Transverse colon (tissue), 4 donors: Measurements from ENCODE around the gene PPM1N. TPM values are rescaled to one million over a fixed set of nuclear protein-coding genes. Genes with fewer than 3 reads are reported as not detected.

Experiments used
- DNase-seq: peaks from one replicate; pipeline ENCODE4 v3.0.0-alpha.2; 2019
- H3K27ac ChIP-seq, 4 donors: fragments of 200-600 bp; sonication (generic); 2 replicates each; pipeline ENCODE4 v1.5.1; 2016 to 2018; ENCODE audit warnings: inconsistent platforms in 4 of 4
- H3K27me3 ChIP-seq: fragments of 200-600 bp; sonication (generic); 2 replicates; pipeline ENCODE4 v1.5.1; 2017; ENCODE audit warnings: inconsistent platforms
- H3K36me3 ChIP-seq, 4 donors: fragments of 200-600 bp; sonication (generic); 2 replicates each; pipeline ENCODE4 v1.5.1; 2017 to 2019; ENCODE audit warnings: inconsistent platforms in 4 of 4
- H3K4me1 ChIP-seq, 4 donors: fragments of 200-600 bp; sonication (generic); 2 replicates each; pipeline ENCODE4 v1.5.1; 2017 to 2020; ENCODE audit warnings: inconsistent platforms in 4 of 4
- H3K4me3 ChIP-seq, 4 donors: fragments of 200-600 bp; sonication (generic); 1 replicate in 1 of 4; 2 replicates in 3 of 4; pipeline versions ENCODE4 v1.5.1 to v1.6.1; 2017 to 2019; ENCODE audit warnings: inconsistent platforms in 4 of 4
- H3K9me3 ChIP-seq, 2 donors: fragments of 200-600 bp; sonication (generic); 2 replicates each; pipeline ENCODE4 v1.5.1; 2017 to 2019; ENCODE audit warnings: inconsistent platforms in 2 of 2
- CTCF ChIP-seq, 5 experiments: fragments of 200-600 bp in 3 of 5; fragments of 450-650 bp in 2 of 5; sonication (generic) in 3 of 5; IDR thresholded peaks; 1 replicate in 2 of 5; 2 replicates in 3 of 5; pipeline ENCODE4 v1.5.1; 2016 to 2017; ENCODE audit warnings: antibody characterized with exemption in 5 of 5, inconsistent platforms in 3 of 5, mild to moderate bottlenecking in 2 of 5, moderate library complexity in 1 of 5
- EP300 ChIP-seq: sonication (generic); formaldehyde crosslinking; IDR thresholded peaks from one replicate; pipeline ENCODE4 v1.6.1; 2017; ENCODE audit warnings: antibody characterized with exemption, low read depth
- POLR2A ChIP-seq: fragments of 450-650 bp; IDR thresholded peaks from one replicate; pipeline ENCODE4 v1.6.1; 2016; ENCODE audit warnings: antibody characterized with exemption, mild to moderate bottlenecking, moderate library complexity
- POLR2AphosphoS5 ChIP-seq, 3 donors: sonication (generic); formaldehyde crosslinking; IDR thresholded peaks; one replicate each; pipeline ENCODE4 v1.6.1; 2016; ENCODE audit warnings: antibody characterized with exemption in 3 of 3
- WGBS, 2 donors: methylation state at CpG; one replicate each; pipeline ENCODE4 v1.1.5; 2018; ENCODE audit warnings: low coverage in 1 of 2; 5-methylcytosine and 5-hydroxymethylcytosine counted together
- in situ Hi-C, 4 donors: fragments of 200-750 bp; cut with MboI; loops; one replicate each; pipeline versions ENCODE4 v1.15.0 to v1.15.1; 2017; ENCODE audit warnings: low sequenced_read_pairs in 3 of 4, low pct_ligation_motif_present in 1 of 4, low pct_unique_long_range_greater_than_20kb in 1 of 4
- intact Hi-C: fragments of 100-400 bp; cut with DNase I; formaldehyde crosslinking; loops from one replicate; pipeline ENCODE4 v1.15.1; 2023; ENCODE audit warnings: low total_unique reads
- total RNA-seq, 4 donors: library from RNA; depleted of rRNA; stranded (reverse); fragments of >200 nt; gene quantifications; one replicate each; pipeline ENCODE4 v1.1.0, GENCODE V29; 2016

The PPM1N gene
- total RNA-seq, 4 donors from 2014 or later, result 1.00 to 4.3 (median 1.4) TPM; not detected in 1

- 2% methylated on average over 28 of the region's 28 CpGs; no CpG with 5 or more reads in 1 of the 2 donors for WGBS, 2 donors
- intact Hi-C loops, result no loop called here
- no peaks in the 10 kb centered on the region for H3K36me3 ChIP-seq
- peaks cover 28 to 63% (median 44%) of the 10 kb centered on the region in 4 donors for H3K4me1 ChIP-seq
- H3K9me3 ChIP-seq, result no peaks in the 10 kb centered on the region
- H3K4me3 ChIP-seq, result peak overlapping the region; percentile 44 to 66 (median 57)
- DNase-seq, result peak; percentile 54
- H3K27ac ChIP-seq, result peak overlapping the region; percentile 80 to 91 (median 88)
- TF ChIP-seq POLR2A (peak; percentile 50), EP300 (no peak), POLR2AphosphoS5 (IDR thresholded peaks at IDR 0.05) (peak in 1 of 3 donors; percentile 22)
- no peaks in the 10 kb centered on the region for H3K27me3 ChIP-seq
- in situ Hi-C loops, result no loop called here
Measured at GRCh38 chr19:45451131-45451849, 47.0 kb upstream of the PPM1N start.

- intact Hi-C loops (no loop called here), in situ Hi-C loops (no loop called here)
- Histone ChIP-seq H3K4me1 (peaks cover 30 to 60% (median 44%) of the 10 kb centered on the region in 4 donors), H3K4me3 (no peak overlapping the region), H3K9me3 (no peaks in the 10 kb centered on the region), H3K27me3 (no peaks in the 10 kb centered on the region), H3K27ac (peak overlapping the region; percentile 80 to 91 (median 88)), H3K36me3 (no peaks in the 10 kb centered on the region)
- WGBS, 2 donors, result 68 to 79% methylated on average over 3 to 12 of the region's 12 CpGs
- no peak for TF ChIP-seq CTCF (IDR thresholded peaks at IDR 0.05)
- no peak for TF ChIP-seq EP300
- TF ChIP-seq POLR2AphosphoS5 (IDR thresholded peaks at IDR 0.05), result no peak
- no peak for TF ChIP-seq POLR2A
- DNase-seq, result no peak
Measured at GRCh38 chr19:45451850-45452387, 46.3 kb upstream of the PPM1N start.

DNA sequence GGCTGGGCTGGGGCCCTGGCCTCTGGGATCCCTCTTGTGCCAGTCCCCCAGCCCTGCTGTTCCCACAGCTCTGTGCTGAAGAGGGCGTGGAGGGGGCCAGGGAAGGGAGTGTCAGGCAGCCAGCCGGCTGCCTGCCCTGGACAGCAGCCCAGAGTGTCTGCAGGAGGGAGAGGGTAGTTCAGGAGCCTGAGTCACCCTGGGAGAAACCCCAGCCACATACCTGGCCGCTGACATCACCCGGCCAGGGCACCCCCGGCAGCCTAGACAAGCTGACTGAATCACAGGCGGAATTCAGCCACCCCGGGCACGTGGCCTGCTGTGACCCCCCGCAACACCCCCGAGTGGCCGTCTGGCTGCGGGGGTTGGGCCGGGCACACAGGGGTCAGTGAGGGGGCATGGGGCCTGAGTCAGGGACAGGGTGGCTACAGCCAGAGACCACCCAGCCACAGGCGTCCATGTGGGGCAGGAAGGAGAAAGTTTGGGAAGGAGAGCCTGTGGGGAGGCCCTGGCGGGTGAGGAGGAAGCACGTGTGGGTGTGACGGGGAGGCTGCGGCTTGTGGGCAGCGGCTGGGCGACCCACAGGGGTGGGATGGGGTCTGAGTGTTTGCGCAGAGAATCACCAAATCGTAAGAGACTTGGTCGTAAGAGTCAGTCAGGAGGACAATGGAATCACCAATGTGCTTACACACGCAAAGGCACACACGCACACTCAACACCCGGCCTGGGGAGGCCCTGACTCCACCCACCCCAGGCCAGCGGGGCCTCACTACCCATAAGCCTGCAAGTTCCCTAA lies 42.3 kb upstream of the PPM1N start:
- no peaks in the 10 kb centered on the region for H3K36me3 ChIP-seq
- peak overlapping the region in 1 of 4 donors; percentile 2 for H3K4me3 ChIP-seq
- no peaks in the 10 kb centered on the region for H3K27me3 ChIP-seq
- TF ChIP-seq POLR2A, result peak; percentile 52
- peak; percentile 83 for TF ChIP-seq EP300
- peak; percentile 72 to 85 (median 83) for TF ChIP-seq POLR2AphosphoS5 (IDR thresholded peaks at IDR 0.05)
- TF ChIP-seq CTCF (IDR thresholded peaks at IDR 0.05), result peak in 2 of 5 experiments; percentile 26 to 28
- in situ Hi-C loops, result no loop called here
- WGBS, 2 donors, result 0 to 16% methylated on average over 3 to 18 of the region's 27 CpGs
- H3K4me1 ChIP-seq, result peaks cover 17 to 27% (median 22%) of the 10 kb centered on the region in 4 donors
- H3K9me3 ChIP-seq, result no peaks in the 10 kb centered on the region
- peak overlapping the region; percentile 83 to 85 (median 84) for H3K27ac ChIP-seq
- peak; percentile 94 for DNase-seq
- intact Hi-C loops, result no loop called here

GRCh38 chr19:45456500-45456815 lies 41.8 kb upstream of the PPM1N start:
- TF ChIP-seq POLR2A, result no peak
- in situ Hi-C loops (no loop called here), intact Hi-C loops (no loop called here)
- Histone ChIP-seq H3K27ac (peak overlapping the region; percentile 83 to 85 (median 84)), H3K9me3 (no peaks in the 10 kb centered on the region), H3K4me3 (no peak overlapping the region), H3K36me3 (no peaks in the 10 kb centered on the region), H3K27me3 (no peaks in the 10 kb centered on the region), H3K4me1 (peaks cover 17 to 26% (median 20%) of the 10 kb centered on the region in 4 donors)
- no peak for DNase-seq
- WGBS, 2 donors, result 55% methylated on average over 2 of the region's 2 CpGs; no CpG with 5 or more reads in 1 of the 2 donors

DNA sequence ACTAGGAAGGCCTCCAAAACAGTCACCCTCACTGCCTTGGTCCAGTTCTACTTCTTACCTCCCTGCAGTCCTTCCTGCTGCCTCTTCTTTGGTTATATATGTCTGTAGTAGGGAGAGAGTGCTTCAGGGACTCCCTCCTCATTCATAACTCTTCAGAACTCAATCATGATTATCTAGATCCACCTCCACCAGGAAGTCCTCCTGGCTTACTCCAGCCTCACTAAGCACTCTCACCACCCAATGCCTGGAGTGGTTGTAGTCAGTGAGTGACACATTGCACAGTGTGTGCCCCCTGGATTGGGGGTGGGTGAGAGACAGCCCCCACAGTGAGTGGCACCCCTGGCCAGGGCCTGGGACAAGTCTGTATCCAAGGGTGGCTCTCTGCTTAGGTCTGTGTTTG lies 40.5 kb upstream of the PPM1N start:
- peaks cover 17 to 21% (median 19%) of the 10 kb centered on the region in 4 donors for H3K4me1 ChIP-seq
- in situ Hi-C loops (no loop called here), intact Hi-C loops (no loop called here)
- H3K27ac ChIP-seq, result no peak overlapping the region
- H3K36me3 ChIP-seq, result no peaks in the 10 kb centered on the region
- H3K9me3 ChIP-seq, result no peaks in the 10 kb centered on the region
- H3K27me3 ChIP-seq, result no peaks in the 10 kb centered on the region
- H3K4me3 ChIP-seq, result no peak overlapping the region
- DNase-seq, result no peak
- no peak for TF ChIP-seq POLR2A
- no peak for TF ChIP-seq EP300
- no peak for TF ChIP-seq CTCF (IDR thresholded peaks at IDR 0.05)
- TF ChIP-seq POLR2AphosphoS5 (IDR thresholded peaks at IDR 0.05), result no peak
